Neural cell (in vitro differentiated cells): Measurements from ENCODE around the gene SLC8A1.

Experiments
- POLR2AphosphoS5 ChIP-seq: IDR thresholded peaks from 2 replicates; pipeline ENCODE4 v1.6.1; 2012
- RAD21 ChIP-seq: fragments of 450-650 bp; conservative IDR thresholded peaks from 2 replicates; pipeline ENCODE4 v1.6.1; 2014; ENCODE audit warnings: antibody characterized with exemption, mild to moderate bottlenecking, moderate library complexity
- TF ChIP-seq, protein P1 (sequence below): fragments of 450-650 bp; IDR thresholded peaks from 2 replicates; pipeline ENCODE4 v1.5.1; 2014; ENCODE audit warnings: antibody characterized with exemption, mild to moderate bottlenecking, moderate library complexity; ENCODE audit not compliant: poor library complexity, severe bottlenecking

DNA sequence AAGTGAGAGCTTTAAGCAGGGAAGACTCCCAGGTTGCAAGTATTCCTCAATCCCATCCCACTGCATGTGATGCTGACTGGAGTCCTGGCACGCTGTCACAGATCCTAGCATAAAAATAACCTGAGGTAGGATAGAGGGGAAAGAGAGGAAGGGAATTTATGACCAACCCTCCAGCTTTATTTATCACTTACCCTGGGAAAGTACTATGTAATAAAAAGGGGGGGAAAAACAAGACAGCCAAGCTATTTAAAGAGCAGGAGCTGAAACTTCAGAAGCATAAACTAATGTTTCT lies 122.2 kb downstream of the SLC8A1 start:
- TF ChIP-seq, protein P1, sequence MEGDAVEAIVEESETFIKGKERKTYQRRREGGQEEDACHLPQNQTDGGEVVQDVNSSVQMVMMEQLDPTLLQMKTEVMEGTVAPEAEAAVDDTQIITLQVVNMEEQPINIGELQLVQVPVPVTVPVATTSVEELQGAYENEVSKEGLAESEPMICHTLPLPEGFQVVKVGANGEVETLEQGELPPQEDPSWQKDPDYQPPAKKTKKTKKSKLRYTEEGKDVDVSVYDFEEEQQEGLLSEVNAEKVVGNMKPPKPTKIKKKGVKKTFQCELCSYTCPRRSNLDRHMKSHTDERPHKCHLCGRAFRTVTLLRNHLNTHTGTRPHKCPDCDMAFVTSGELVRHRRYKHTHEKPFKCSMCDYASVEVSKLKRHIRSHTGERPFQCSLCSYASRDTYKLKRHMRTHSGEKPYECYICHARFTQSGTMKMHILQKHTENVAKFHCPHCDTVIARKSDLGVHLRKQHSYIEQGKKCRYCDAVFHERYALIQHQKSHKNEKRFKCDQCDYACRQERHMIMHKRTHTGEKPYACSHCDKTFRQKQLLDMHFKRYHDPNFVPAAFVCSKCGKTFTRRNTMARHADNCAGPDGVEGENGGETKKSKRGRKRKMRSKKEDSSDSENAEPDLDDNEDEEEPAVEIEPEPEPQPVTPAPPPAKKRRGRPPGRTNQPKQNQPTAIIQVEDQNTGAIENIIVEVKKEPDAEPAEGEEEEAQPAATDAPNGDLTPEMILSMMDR: no peak
- TF ChIP-seq RAD21 (no peak), POLR2AphosphoS5 (no peak)
